Right renal cortex interstitium (tissue), 3 donors: ENCODE data around the gene GPR183. TPM values are rescaled to one million over a fixed set of nuclear protein-coding genes. Genes with fewer than 3 reads are reported as not detected.

Experiments used
- DNase-seq, 3 donors: peaks; one replicate each; pipeline ENCODE4 v3.0.0-alpha.2; 2013; ENCODE audit warnings: low read depth in 3 of 3, low spot score in 2 of 3
- polyA plus RNA-seq, 3 donors: library from polyadenylated mRNA; unstranded; fragments of 120-200 nt; gene quantifications; one replicate each; pipeline ENCODE4 v1.2.1, GENCODE V29; 2013; ENCODE audit not compliant: insufficient read length in 3 of 3

GPR183 gene
- polyA plus RNA-seq, 3 donors, result 2.2 to 4.3 (median 2.6) TPM

DNA sequence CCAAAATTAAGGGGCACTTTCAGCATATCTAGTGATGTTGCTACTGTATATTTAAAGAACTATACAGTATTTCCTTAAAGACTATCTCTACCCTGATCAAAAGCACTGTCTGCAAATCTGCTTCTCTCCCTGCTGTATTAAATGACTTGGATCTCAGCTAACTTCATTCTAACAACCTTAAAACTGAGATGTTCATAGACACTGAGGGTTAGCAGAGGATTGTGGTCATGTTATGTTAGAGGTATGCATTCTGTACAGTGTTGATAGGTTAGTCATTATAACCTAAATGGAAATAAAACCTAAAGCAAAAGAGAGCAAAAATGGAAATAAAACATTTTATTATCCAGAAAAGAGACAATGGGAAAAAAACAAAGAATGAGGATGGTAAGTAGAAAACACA is 9.9 kb downstream of the GPR183 start:
- no peak for DNase-seq

DNA sequence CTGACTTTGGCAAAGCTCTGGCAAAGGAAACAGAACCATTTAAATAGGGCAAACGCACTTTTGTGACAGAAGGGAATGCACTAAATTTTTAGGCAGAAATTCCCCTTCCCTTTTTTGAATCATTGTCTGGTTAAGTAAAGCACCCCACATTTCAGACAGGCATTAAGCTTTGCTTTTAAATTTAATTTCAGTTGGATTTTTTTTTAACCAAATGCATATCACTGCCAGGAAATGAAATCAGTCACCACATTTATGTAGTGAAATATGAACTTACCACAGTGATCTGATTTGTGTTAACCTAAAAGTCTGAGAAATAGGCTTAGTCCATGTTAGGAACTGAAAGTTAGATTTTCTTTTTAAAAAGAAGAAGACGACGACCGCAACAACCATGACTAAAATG is 10.8 kb downstream of the GPR183 start:
- no peak for DNase-seq

DNA sequence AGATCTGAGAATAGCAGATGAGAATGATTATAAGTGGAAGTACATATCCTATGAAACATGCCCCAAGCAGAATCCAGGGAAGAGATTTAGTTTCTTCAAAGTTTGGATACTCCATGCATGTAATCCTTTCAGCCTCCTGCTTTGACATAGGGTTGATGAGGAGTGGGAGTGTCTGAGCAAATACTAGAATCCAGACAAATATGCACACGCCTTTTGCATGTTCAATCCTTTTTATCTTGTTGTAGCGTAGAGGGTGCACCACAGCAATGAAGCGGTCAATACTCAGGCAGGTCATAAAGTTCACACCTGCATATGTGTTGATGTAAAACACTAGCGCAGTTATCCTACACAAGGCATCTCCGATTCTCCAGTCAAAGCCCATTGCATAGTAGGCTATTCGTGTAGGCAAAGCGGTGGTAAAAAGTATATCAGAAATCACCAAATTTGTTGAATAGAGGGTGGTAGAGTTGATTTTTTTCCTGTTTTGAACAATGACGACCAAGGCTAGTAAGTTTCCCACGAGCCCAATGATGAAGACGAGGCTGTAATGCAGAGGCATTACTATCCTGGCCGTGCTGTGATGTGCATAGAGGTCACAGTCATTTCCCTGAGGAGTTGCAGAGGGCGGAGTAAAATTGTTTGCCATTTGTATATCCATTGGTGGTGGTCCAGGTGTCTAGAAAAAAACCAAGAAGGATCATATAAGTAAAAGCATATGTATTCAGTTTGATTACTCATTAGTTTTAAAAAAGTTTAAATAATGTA is 11.5 kb downstream of the GPR183 start:
- DNase-seq, result no peak

DNA sequence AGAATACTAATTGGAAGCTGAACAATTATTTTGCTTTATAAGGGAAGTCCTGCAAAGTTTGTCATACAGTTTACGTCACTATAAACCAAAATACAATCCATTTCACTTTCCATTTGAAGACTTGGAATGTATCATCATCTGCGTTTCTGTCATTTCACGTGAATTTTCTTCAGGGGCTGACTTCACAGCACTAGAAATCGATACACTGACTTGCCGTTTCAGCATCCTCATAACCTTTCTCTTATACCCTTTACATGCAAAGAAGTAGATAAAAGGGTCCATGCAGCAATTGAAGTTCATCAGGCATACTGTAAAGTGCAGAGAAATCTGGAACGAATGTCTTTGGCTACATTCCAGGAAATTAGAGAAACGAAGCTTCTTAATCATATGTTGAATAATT is 12.2 kb downstream of the GPR183 start:
- DNase-seq, result no peak

DNA sequence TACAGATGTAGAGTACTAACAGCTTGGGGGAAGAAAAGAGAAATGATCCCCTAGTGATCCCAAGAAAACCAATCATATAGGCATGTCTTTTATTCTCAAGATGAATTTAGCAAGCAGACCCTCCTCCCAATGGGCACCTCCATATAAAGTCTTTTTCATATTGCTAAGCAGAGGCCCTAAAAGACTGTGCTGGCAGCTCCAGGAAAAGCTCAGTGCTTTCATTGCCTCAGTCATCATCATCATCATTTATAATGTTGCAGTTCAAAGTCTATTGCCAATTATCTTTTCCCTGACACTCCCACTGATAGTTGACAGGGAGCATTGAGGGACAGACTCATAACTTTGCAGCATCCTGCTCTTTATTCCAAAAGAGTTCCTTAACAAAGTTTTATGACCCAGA is 13.0 kb downstream of the GPR183 start:
- no peak for DNase-seq

DNA sequence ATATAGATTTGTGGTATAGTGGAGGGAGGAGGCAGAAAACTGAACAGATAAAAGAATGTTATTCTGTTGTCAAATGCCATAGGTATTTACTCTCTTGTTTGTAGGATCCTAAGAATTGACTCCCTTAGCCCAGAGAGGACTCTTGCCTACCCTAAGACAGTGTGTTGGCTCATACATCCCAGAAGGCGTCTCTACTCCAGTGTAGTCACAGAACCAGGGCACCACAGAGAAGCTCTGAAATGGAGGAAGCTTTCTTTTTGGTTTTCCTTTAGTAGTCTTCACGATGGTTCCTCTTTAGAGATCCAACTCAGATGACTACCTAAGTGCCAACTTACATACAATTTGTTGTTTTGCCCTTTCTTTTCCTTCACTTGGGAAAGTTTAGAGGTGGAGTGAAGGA is 14.0 kb downstream of the GPR183 start:
- DNase-seq, result no peak

DNA sequence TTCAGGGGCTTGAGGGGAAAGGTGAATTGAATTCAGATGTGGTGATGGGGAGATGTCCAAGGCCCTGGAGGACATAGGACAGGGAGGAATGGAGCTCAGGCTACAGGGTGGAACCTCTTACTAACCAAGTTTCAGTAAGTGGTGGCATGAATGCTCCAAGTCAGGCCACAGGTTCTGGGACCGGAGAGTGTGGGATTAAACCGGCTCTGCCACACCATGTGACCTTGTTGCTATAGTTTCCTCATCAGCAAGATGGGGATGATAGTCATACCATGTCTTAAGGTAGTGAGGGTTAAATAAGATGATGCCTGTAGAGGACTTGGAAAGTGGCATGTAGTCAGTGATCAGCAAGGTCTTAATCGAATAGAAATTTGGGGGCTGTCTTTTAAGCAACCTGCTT is 16.3 kb downstream of the GPR183 start:
- no peak for DNase-seq

DNA sequence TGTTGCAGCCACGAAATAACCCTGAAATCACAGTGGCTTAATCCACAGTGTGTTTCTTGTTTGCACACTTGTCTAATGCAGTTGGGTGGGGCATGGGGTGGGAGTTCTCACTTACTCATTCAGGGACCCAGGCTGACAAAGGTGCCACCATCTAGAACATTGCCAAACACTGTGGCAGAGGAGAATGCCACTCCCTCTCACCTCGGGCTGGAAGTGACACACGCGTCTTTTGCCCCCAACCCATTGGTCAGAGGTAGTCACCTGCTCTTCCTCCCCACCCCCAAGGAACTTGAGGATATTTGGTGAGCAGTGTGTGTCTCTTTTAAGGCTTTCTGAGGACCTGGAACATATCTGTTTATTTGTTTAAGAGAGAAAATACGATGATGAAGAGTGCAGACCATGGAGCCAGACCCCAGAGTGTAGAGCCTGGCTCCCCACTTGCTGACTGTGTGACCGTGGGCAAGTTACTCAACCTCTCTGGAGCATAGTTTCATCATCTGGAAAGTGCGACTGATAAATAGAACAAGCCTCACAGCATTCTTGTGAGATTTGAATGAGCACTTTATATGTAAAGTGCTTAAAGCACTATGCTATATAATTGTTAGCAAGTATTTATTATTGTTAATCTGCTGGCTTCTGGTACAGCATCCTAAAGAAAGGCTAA is 17.4 kb downstream of the GPR183 start:
- DNase-seq, result no peak

DNA sequence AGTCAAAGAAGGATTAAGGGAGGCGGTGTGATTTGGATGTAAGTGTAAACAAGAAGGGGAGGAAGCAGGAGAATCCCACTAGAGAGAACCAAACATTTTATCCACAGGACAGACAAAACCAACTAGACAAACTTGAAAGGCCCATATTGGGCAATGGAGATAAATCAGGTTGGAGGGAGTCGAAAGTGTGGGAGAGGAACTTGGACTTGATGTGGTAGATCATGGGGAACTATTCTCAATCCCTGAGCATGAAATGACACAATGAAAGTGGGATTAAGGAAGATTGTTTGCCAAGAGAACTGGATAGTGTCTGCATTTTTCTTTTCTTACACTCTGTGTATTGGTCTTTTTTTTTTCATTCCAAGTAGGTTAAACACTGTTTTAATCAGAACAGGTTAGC is 17.9 kb downstream of the GPR183 start:
- DNase-seq, result no peak

DNA sequence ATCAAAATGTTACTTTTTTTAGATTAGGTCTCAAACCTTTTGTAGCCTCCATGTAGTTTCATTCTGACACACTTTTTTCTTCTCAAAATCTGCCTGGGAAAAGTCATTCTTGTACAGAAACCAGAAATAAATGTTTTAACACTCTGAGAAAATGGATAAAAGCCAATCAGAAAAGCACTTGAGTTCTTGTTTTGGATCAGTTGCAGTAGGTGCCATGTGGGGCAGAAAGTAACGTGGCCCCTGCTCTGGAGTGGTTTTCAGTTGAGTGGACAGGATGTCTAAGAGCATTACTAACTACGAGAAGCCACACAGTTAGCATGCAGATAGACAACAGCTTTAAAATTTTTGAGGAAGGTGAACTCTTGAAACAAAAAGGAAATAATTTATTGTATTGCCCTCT is 19.1 kb downstream of the GPR183 start:
- no peak for DNase-seq

DNA sequence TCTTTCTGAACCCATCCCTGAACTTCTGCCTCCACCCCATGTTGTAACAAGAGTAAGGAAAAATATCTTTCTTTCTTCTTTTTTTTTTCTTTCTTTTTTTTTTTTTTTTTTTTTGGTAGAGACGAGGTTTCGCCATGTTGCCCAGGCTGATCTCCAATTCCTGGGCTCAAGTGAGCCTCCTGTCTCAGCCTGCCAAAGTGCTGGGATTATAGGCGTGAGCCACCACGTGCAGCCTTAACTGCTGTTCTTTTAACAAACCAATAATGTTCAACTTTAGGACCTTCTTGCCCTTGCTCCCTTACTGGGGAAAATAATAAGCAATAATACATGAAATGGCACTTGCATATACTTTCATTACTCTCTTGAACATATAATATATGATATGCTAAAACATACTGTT is 19.6 kb downstream of the GPR183 start:
- no peak for DNase-seq

DNA sequence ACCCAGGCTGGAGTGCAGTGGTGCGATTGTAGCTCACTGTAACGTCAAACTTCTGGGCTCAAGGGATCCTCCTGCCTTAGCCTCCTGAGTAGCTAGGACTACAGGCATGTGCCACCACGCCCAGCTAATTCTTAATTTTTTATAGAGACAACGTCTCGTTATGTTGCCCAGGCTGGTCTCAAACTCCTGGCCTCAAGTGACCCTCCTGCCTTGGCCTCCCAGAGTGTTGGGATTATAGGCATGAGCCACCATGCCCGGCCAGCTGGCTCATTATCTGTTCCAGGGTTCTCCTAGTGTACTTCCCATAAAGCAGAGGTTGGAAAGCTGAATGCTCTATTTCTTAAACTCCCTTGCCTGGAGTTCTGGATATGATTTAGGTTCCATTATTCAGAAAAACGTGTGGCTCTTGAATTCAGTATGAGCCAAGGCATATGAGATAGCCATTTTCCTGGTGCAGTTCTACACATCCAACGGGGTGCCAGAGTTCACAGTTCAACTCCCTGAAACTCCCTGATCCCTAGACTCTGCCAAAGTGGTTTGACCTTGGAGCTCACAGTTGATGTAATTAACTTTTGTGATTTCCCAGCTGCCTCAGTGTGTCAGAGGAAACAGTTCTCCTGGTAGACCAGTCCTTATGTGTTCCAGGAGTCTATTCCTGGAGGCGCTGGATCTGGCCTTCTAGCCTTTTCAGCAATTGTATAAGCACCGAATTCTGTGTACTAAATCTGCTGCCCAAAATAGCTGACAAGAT is 21.6 kb downstream of the GPR183 start:
- no peak for DNase-seq

DNA sequence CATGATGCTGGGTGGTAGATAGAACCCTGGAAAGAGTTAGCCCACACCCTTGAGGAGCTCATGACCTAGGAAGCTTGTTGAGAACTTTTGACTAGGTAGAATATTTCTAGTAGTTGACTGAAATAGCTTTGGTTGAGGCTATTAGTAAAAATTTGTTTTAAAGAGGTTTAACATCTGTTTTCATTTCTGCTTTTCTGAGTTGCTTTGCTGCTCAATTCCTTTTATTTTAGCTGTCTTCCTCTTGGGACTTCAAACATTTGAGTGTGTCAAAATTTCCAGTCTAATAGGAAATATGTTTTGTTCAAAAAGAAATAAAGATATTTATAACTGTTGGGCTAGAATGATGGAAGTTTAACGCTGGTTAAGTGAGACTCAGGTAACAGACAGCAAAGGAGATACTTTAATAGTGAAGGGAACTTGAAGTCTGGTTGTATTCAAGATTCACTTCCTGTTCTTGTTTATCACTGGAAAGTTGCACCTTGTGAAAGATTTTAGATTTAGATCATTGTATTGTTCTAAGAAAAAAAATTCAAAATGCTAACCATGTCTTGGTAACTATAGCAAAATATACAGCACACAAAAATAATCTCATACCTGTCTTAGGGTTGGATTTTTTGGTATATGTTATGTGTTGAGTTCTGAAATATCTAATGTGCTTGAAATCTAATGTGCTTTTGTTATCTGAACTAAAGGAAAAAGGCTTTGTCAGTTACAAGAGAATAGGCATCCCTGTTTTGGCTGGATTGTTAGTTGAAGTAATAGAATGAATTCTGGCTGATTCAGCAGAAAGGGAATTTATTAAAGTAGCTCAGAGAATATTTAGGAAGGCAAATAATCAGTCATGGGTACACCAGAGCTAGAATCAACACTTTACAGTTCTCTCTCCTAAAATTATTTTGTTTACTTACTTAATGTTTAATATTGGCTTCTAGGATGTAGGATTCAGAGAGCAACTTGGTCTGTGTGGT is 24.7 kb downstream of the GPR183 start:
- DNase-seq, result no peak

DNA sequence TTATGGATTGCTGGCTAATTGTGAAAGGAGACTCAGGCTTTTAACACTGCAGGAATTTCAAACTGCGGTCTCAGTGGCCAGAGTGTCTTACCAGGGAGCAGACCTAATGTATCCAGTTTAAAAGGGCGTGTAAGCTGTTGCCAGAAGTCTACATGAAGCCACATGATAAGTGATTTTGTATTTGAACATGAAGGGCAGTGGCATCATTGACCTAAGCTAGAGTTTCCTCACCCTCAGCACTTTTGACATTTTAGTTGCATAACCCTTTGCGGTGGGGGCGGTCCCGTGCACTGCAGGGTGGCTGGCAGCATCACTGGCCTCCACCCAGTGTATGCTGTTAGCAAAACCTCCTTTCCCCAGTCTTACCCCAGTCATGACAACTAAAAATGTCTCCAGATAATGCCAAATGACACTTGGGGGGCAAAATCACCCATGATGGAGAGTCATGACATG is 25.4 kb downstream of the GPR183 start:
- no peak for DNase-seq

DNA sequence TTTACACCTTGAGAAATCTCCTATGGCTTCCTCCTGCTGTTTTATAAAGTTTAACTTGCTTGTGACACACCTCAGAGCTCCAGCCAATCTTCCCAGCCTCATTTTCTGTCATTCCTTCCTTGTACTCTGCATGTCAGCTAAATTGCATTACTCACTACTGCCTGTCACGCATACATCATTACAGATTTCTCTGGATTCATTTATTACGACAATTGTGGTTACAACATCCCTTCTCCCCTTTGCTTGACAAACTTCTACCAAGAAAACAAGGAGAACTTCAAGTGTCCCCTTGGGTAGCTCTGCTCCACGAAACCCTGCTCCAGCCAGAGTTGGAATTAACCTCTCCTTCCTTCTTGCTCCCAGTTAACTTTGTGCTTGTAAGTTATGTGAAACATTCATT is 27.0 kb downstream of the GPR183 start:
- no peak for DNase-seq

DNA sequence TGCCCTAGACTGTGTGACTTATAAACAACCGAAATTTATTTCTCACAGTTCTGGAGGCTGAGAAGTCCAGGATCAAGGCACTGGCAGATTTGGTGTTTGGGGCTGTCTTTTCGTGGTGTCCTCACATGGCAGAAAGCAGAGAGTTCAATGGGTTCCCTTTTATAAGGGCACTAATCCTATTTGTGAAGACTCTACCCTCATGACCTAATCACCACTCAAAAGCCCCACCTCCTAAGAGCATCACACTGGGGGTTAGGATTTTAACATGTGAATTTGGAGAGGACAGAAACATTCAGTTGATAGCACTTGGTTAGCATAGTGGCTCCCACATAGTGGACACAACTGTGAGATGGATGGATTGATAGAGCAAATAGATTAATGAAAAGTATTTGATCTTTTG is 27.6 kb downstream of the GPR183 start:
- DNase-seq, result no peak

DNA sequence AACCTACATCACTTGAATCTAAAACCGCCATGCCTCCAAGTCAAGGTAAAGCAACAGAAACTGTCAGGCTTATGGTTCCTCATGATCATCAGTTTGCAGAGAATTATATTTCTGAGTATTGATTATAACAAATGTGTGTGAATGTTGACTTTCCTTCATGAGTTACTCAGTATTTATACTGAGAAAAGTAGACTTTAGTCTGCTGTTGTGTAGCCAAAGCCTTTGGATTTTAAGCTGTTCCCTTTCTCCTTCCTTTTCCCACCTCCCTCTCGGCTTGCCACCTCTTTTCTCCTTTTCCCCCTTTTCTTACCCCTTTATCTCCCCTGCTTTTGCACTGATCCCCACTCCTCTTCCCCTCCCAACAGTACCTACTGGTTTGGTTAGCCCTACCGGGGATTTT is 28.4 kb downstream of the GPR183 start:
- no peak for DNase-seq

DNA sequence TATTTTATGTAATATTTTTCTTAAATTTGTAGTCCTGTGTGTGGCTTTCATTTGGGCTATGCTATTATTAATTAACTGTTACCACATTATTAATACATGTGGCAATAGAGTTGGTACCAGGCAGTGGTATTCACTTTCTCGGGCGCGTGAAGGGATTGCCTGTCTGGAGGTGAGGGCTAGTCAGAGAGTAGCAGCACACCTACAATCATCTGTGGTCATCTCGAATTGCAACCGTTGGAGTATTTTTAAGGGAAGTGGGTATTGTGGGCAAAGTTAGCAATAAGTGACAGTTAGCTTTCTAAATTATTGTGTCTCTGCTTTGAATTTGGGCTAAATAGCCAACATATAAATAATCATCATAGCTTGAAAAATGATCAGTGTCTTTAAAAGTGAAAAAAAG is 29.0 kb downstream of the GPR183 start:
- no peak for DNase-seq

DNA sequence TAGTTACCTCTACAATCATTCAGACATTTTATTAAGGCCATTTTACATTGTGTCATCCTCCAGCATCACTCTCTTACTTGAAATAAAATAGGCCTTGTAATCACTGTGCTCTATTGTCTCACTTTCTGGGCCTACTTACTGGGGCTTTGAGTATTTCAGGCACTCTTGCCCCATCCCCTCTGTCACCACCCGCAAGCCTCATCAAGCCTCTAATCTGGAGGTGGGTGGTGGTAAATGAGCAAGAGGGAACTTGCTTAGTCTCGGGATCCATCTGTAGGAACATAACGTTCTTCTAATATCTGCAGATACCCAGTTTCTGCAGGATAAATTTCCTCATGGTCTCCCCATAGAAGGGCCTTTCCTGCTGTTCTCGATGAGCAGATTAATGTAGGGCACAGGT is 29.6 kb downstream of the GPR183 start:
- no peak for DNase-seq

DNA sequence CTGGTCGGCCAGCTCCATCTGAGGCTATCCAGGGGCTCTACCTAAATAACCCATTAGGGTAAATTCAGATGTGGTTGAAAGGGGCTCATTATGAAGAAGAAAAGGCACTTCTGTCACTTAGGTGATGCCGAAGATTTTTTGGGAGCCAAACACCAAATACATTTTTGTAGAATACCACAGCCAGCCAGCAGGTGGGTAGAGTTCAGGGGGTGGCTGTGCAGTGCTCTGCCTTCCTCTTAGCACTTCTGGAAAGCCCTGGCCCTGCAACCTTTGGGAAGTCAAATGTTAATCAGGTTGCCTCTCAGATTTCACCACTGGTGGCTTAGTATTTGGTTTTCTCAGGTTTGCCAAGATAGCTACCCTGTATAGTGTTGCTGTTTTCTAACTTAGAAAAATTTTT is 30.5 kb downstream of the GPR183 start:
- no peak for DNase-seq

DNA sequence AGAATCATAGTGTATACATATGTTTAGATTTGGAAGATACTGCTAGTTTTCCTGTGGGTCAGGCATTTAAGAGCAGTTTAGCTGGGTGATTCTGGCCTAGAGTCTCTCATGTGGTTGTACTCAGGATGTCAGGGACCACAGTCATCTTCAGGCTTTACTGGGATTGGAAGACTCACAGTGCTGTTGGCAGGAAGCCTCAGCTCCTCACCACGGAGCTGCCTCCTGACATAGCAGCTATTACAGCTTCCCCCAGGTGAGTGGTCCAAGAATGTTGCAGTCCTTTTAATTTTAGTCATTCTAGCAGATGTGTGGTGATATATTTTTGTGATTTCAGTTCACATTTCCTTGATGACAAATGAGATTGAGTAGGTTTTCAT is 32.1 kb downstream of the GPR183 start:
- DNase-seq, result no peak
